OCI-LY7 (cell line): Measurements from ENCODE around the gene USP21.

Source experiments
- EZH2phosphoT487 ChIP-seq: fragments of 200-600 bp; sonication (generic); IDR thresholded peaks from 2 replicates; pipeline ENCODE4 v1.6.1; 2018; ENCODE audit warnings: low read depth, borderline replicate concordance, mild to moderate bottlenecking, mixed run types, antibody characterized with exemption, low read length, moderate library complexity, mixed read lengths
- TF ChIP-seq, protein P1 (sequence below): fragments of 200-600 bp; sonication (generic); conservative IDR thresholded peaks from 2 replicates; pipeline ENCODE4 v1.5.1; 2014; ENCODE audit warnings: mild to moderate bottlenecking, antibody characterized with exemption, low read length, moderate library complexity, mixed read lengths

- TF ChIP-seq, protein P1, sequence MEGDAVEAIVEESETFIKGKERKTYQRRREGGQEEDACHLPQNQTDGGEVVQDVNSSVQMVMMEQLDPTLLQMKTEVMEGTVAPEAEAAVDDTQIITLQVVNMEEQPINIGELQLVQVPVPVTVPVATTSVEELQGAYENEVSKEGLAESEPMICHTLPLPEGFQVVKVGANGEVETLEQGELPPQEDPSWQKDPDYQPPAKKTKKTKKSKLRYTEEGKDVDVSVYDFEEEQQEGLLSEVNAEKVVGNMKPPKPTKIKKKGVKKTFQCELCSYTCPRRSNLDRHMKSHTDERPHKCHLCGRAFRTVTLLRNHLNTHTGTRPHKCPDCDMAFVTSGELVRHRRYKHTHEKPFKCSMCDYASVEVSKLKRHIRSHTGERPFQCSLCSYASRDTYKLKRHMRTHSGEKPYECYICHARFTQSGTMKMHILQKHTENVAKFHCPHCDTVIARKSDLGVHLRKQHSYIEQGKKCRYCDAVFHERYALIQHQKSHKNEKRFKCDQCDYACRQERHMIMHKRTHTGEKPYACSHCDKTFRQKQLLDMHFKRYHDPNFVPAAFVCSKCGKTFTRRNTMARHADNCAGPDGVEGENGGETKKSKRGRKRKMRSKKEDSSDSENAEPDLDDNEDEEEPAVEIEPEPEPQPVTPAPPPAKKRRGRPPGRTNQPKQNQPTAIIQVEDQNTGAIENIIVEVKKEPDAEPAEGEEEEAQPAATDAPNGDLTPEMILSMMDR = no peak
- TF ChIP-seq EZH2phosphoT487 = no peak
Observed at GRCh38 chr1:161172349-161172748, 13.0 kb downstream of the USP21 start.
